Effector CD4-positive, alpha-beta T cell (primary cell): ENCODE data around the gene DHDH.

Source experiments
- DNase-seq: peaks from one replicate; pipeline ENCODE4 v3.0.0-alpha.2; 2020

The DHDH gene

DNA sequence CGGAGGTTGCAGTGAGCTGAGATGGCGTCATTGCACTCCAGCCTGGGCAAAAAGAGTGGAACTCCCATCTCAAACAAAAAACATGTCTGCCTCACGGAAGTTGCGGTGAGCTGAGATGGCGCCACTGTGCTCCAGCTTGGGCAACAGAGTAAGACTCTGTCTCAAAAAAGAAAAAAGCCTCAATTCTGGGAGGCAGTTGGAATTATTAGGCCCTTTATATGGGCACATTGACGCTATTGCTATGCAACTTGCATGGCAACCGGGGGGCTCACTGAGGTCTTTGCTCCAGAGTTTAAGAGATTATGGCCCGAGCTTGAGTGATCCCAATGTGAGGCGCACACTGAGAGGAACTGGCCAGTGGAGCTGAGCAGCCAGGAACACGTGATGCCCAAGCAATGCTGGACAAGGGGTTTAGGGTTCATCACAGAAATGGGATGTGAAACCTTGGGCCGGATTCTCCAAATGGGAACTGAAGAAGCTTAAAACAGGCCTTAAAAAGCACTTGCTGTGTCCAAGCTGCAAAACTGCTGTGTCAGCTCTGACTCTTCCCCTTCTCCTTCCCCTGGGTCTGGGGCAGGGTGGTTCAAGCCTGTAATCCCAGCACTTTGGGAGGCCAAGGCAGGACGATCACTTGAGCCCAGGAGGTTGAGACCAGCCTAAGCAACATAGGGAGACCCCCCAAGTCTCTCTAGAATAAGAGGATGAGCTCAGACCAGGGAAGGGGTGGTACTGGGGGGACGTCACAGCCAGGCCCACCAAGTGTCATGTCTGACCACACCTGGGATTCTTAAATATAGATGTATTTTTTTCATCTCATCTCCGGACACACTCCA, 34.1 kb downstream of the DHDH start:
- no peak for DNase-seq

DNA sequence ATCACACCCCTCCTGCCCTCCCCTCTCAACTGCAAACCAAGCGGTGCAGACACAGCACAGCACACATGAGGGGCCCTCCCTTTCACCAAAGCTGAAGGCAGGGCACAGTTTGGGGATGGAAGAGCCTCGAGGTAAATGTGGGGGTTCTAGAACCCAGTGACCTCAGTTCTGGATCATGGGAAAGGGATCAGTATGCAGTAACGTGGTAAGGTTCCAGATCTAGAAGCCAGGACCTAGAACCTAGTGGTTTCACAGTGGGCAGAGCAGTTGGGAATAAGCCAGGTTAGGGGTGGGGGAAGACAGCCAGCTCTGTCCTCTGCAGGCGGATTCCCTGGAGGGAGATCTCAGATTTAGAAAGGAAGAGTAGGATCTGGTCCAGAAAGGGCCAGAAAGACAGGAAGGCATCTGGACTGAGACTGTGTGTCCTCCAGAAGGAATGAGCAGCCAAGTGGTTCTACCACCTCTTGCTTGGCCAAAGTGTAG, 34.7 kb downstream of the DHDH start:
- no peak for DNase-seq

DNA sequence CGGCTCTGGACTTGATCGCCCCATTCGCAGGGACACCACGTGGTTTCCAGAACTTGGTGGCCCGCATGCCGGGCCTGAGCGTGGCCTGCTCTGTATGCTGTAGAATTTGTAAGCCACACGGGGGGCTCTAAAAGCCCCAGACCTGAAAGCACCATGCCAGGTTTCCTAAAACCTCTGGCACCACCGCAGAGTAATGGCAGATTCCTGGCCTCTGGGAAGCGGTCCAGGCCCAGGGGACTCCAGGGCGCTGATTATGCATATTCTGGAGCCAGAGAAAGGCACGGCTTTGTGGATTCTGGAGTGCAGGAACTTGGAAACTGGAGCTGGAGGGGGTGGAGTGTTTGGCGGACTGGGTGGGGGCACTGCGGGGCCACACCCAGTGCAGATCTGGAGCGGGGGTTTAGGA, 35.3 kb downstream of the DHDH start:
- DNase-seq = no peak

DNA sequence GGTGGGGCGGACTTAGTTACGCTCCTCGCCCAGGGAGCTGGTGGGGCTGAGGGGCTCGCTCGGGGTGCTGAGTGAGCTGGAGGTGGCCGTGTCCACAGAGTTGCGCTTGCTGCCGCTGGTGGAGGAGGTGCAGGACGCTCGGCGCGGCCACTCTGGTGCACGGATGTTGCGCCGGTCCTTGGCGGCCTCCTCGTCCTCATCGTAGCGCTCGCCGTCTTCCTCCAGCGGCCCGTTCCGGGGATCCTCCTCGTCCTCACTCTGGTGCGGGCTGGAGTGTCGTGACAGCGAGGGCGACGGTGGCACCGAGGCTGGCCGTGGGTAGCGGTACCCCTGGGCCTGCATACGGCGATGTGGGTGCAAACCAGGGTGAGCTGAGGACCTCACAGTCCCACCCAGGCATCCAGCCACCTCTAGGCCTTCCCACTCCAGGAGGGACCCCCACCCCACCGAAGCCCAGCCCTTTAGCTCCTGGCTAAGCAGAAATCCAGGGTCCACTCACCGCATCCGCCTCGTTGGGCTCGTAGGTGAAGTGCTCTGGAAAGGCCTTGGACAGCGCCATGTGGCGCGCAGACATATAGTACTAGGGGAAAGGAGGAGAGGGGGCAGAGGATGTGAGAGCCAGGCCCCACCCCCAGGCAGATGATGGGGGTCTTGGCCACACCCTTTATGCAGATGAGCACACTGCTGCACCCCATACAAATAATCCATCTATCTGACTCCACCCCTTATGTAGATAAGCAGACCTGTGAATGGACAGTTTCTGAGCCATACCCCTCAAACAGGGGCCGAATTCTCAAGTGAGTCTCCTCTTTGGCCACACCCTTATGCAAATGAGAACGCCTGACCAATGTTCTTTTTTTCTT, 36.0 kb downstream of the DHDH start:
- no peak for DNase-seq

DNA sequence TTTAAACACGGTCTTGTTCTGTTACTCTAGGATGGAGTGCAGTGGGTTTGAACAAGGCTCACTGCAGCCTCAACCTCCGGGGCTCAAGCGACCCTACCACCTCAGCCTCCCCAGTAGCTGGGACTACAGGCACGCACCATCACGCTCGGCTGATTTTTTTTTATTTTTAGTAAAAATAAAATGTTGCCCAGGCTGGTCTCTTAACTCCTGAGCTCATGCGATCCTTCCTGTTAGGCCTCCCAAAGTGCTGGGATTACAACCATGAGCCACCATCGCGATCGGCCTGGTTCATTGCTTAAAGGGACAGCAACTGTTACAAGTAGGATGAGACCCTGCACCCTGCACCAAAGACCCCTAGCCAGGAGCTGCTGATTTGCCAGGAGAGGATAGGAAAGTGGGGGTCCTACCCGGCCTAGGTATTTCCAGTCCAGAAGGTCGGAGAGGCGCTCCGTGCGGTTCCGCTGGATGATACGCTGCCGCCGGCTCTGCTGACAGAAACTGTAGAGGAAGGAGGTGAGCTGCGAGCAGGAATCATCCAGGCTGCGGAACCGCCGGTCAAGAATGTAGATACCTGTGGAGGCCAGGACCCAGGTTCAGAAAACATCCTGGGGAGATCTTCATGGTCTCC, 36.8 kb downstream of the DHDH start:
- DNase-seq = no peak

DNA sequence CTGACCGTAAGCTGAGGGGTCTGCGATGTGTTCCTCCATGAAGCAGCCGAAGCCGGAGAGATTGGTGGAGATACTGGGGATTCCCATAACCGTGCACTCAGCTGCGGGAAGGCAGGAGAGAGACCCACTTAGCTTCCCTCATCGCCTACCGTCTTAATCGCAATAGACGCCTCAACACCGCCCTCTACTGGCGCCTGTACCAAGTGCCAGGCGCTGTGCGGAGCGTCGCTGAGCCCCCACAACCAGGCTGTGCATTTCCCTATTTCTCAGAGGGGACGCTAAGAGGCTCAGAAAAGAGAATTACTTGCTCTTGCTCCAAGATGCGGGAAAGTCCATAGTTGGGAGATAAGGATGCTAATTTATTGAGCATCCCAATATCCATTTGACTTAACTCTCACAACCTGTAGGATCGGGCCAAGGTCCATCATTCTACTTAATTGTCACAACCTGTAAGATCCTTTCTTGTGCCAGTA, 37.5 kb downstream of the DHDH start:
- DNase-seq = peak; percentile 78

DNA sequence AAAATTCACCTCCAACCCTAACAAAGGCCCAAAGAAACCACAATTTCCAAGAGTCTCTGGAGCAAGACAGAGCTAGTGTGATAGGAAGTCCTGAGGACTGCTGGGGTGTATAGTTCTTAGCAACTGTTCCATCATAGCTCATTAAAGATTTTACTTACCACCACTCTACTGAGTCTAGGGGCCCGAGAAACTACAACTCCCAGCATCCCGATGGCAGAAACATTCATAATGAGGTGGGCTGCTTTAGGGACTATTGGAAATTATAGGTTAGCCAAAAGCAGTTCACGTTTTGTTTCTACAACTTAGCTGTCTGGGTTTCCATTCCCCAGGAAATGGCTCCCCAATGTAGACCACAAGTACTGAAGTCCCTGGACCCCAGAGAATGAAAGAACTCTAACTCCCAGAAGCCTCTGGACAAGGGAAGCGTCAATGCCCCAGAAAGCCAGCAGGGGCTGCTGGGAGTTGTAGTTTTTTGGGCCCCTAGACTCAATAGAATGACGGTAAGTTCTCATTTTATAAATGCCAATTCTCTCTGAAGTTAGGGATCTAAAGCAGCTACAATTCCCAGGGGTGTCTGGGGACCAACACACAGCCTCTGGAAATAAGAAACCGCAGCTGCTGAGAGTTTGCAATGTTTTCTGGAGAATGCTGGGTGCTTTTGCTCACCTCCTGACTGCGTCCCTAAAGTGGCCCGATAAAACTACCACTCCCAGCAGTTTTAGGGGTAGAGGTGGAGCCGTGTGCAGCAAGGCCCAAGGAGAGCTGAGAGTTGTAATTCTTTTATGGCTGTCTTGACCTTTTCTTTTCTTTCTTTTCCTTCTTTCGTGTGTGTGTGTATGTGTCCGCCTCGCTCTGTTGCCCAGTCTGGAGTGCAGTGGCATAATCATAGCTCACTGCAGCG, 42.7 kb downstream of the DHDH start:
- no peak for DNase-seq

DNA sequence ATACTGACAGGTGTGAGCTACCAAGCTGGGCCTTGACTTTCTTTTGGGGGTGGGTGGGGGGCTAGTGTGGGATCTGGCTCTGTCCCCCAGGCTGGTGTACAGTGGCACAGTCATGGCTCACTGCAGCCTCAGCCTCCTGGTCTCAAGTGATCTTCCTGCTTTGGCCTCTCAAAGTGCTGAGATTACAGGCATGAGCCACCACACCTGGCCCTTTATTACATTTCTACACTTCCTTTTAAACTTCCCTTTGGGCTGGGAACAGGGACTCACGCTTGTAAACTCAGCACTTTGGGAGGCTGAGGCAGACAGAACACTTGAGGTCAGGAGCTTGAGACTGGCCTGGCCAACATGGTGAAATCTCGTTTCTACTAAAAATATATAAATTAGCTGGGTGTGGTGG, 43.6 kb downstream of the DHDH start:
- no peak for DNase-seq

DNA sequence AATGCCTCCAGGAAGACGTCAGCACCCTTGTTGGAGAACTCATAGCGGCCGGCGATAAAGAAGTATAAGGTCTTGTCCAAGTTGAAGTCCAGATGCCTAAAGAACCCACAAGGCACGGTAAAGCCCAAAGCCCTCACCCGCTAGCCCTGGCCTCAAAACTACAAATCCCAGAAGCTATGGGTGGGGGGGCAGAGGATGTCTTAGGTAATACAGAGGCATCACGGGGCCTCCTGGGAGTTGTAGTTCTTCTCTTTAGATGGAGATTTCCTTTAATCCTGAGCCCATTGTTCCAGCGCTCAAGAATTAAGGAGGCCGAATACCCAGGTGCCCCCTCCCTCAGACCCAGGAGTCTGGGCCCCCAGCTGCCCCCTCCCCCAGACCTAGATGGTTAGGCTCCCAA, 48.8 kb downstream of the DHDH start:
- no peak for DNase-seq

DNA sequence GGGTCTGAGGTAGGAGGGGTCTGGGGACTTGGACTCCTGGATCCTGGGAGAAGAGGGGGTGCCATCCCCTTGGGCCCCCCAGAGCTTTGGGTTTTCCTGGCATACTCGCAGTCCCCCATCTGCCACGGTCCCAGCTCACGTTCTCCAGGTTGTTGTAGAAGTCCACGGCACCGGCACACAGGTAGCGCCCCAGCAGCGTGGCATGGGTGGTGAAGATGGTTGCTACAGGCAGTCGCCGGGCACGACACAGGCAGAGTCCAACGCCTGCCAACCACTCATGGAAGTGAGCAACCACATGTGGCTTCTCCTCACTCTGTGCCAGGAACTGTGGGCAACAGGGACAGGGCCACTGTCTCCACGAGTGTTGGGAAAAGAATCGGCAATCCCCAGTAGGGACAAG, 52.2 kb downstream of the DHDH start:
- no peak for DNase-seq

DNA sequence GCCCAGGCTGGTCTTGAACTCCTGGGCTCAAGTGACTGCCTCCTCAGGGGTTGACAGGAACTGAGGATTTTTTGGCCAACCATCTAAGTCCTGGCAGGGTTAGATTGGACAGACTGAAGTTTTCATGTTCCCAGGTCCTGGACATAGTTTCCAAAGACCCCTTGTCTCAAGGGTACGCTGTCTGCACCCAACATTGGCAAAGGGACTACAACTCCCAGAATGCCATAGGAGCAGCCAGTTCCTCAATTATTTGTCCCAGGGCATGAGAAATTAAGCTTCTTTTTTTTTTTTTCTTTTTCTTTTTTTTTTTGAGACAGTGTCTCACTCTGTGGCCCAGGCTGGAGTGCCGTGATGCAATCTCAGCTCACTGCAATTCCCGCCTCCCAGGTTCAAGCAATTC, 52.7 kb downstream of the DHDH start:
- DNase-seq = no peak

DNA sequence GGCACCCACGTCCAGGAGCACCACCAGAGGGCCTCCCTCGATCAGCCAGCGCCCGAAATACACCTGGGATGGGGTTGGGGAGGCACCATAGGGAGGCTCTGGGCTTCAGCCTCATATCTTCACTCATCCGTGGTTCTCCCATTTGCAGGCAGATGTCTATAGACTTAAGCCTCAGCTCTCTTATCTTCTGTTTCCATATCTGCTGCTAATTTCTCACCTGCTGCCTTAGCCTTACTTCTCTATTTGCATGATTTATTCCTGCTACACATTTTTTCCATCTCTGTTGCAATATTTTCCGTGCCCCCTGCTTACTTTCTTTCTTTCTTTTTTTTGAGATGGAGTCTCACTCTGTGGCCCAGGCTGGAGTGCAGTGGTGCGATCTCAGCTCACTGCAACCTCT, 53.8 kb downstream of the DHDH start:
- DNase-seq = no peak

DNA sequence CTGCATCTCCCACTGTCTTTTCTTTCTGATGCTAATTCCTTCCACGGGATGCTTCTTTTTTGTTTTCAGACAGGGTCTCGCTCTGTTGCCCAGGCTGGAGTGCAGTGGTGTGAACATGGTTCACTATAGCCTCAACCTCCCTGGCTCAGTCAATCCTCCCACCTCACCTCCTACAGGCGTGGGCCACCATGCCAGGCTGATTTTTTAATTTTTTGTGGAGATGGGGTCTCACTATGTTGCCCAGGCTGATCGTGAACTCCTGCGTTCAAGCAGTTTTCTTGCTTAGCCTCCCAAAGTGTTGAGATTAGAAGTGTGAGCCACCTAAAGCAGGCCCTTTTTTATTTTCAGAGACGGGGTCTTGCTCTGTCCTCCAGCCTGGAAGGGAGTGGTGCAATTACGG, 54.8 kb downstream of the DHDH start:
- no peak for DNase-seq

DNA sequence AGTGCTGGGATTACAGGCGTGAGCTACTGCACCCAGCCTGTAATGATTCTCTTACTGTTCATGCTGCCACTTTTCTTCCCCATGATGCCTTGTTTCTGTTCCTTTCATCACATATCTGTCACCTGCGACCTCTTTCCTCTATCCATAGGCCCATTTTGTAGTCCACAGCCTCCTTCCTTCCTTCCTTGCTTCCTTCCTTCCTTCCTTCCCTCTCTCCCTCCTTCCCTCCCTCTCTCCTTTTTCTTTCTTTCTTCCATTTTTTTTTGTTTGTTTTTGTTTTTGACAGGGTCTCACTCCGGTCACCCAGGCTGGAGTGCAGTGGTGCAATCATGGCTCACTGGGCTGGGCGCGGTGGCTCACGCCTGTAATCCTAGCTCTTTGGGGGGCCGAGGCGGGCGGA, 55.4 kb downstream of the DHDH start:
- DNase-seq = no peak

DNA sequence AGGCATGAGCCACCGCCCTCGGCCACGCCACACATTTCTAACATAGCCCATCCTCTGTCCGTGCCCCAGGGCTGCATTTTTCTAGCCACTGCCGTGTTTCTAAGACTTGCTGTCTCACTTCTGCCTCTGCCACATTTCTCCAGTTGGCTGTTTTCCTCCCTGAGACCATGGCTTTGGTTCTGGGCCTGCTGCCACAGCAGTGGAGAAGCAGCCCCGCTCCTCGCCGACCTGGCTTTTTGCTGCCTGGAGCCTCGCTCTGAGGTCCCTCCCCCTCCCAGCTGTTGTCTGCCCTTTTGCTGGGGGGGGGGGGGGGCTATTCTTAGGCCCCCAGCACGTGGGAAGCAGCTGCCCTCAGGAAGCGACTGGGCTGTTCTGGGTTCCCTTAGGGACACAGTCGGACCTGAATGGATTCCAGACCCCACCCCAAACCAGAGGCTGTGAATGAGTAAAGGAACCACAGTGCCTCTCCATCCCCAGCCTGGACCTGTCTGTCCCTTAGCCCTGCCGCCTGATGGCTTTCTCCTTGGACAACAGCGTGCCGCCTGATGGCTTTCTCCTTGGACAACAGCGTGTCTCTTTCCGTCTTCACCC, 56.3 kb downstream of the DHDH start:
- no peak for DNase-seq

DNA sequence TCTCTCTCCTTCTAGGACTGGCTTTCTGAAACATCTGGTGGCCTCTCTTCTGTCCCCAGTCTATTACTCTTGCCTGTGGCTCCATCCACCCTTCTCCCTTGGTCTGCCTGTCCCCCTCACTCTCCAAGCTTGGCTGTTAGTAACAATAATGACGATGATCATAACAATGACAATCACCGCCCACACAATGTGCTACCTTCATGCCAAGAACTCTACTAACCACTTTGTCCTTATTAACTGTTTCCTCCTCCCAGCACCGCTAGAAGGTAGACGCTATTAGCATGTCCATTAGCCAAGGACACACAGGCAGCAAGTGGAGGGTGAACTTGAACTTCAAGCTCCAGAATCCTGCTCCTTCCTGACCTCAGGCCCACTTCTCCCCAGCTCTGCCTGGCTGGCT, 56.9 kb downstream of the DHDH start:
- no peak for DNase-seq

DNA sequence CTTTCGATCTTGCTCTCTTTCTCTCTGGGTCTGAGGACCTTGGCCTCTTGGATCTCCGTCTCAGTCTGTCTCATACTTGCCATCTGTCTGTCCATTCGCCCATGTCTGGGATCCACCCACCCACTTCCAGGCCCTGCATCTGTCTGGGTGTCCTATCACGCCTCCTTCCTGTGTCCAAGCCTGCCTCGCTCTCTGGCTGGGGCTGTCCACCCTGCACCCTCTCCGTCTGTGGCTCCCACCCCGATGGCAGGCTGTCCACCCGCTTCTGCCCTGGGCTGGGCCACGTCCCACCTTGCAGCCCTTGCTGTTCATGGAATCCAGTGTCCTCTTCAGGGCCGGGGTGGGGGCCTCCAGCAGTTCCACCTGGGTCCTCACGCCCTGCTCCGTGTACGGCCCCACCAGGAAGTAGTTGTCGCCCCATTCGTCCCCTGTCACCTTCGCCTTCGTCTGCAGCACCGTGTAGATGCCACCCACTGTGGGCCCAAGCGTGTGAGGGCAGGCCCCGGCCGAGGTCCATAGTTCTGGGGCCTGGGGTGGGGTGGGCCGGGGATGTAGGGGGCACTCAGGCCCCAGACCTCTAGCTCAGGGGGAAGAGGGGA, 57.6 kb downstream of the DHDH start:
- no peak for DNase-seq

DNA sequence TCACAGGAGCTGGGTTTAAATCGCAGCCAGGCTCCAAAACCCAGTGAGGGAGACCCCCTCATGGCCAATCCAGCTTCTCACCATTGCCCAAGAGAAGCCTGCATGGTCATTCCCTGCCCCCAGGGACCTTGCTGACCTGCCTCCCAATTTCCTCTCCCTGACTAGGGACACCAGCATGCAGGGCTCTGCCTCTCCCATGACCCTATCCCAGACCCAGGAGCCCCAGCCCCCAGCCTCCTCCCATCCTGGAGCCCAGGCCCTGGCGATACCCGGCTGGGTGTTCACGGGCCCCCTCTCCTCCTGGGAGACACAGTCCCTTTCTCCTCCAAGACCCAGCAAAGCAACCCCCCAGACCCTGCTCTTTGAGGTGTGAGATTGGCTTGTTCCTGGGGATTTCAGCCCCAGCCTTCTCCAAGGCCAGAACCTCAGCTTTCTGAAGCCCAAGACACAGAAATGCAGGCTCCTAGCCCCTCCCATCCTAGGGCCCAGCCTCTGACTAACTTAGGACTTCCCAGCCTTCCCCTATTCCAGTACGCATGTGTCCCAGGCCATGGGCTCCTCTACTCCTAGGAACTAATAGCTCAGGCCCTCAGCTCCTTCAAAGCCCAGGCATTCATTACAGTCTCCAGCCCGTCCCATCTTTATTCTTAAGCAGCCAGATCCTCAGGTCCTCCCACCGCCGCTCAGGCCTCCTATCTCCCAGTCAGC, 58.5 kb downstream of the DHDH start:
- no peak for DNase-seq

DNA sequence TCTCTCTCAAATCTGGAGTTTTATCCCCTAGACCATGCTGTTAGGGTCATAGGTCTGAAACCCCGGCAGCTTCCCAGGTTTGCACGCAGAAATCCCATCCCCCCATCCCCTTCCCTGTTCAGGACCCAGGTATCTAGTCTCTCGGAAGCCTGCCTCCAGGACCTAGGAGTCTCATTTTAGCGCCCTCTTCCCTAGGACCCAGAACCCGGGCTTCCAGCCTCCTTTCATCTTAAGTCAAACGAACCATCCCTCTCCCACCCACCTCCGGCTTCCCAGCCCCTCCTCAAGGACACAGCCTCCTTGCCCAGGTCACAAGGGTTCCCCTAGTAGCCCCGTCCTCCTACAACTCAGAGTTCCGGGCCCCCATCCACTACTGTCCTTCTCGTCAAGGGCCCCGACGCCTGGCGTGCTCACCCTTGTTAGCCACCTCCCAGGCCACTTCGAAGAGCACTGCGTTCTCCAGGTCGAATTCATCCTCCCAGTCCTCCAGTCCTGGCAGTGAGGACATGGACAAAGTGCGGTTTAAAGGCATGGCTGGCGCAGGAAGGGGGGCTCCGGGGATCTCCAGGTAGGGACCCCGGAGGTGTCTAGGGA, 59.2 kb downstream of the DHDH start:
- DNase-seq = peak; percentile 11
